ENCODE data around the gene ITPA. TPM values are rescaled to one million over a fixed set of nuclear protein-coding genes. Genes with fewer than 3 reads are reported as not detected.

ITPA gene
- total RNA-seq, 4 donors from 2014 or later: 39.4 to 62.4 (median 50.5) TPM

GRCh38 chr20:3238616-3239025 is 29.3 kb downstream of the ITPA start:
- Histone ChIP-seq H3K36me3 (no peaks in the 10 kb centered on the region), H3K9me3 (no peaks in the 10 kb centered on the region), H3K4me1 (peaks cover 0 to 26% (median 17%) of the 10 kb centered on the region in 4 donors), H3K4me3 (peak overlapping the region; percentile 41 to 66 (median 49)), H3K27ac (no peak overlapping the region), H3K27me3 (peaks cover 0 to 74% of the 10 kb centered on the region in 2 donors)
- DNase-seq (ENCODE audit: low spot score in 2 of 2): no peak
- 0% methylated on average over 3 to 15 of the region's 48 CpGs for WGBS, 2 donors
- TF ChIP-seq EP300 (IDR thresholded peaks at IDR 0.05) (no peak), CTCF (IDR thresholded peaks at IDR 0.05) (no peak), POLR2A (IDR thresholded peaks at IDR 0.05) (no peak)

- Histone ChIP-seq H3K27me3 (peaks cover 0 to 72% of the 10 kb centered on the region in 2 donors), H3K36me3 (no peaks in the 10 kb centered on the region), H3K27ac (no peak within 1 kb of the TSS), H3K4me3 (peak within 1 kb of the TSS; percentile 41 to 66 (median 49)), H3K4me1 (peaks cover 0 to 26% (median 17%) of the 10 kb centered on the region in 4 donors), H3K9me3 (no peaks in the 10 kb centered on the region)
- WGBS, 2 donors: 0% methylated on average over 17 to 43 of the region's 107 CpGs
- TF ChIP-seq POLR2A (IDR thresholded peaks at IDR 0.05) (no peak), EP300 (IDR thresholded peaks at IDR 0.05) (no peak), CTCF (IDR thresholded peaks at IDR 0.05) (no peak)
- no peak for DNase-seq (ENCODE audit: low spot score in 2 of 2)
Observed at GRCh38 chr20:3239026-3239866, 29.9 kb downstream of the ITPA start, which contains the start of gene SLC4A11. Gene SLC4A11 (minus strand): TSS chr20:3239190. CDS start chr20:3239137, 53 bp downstream.

- H3K27ac ChIP-seq: no peak overlapping the region
- TF ChIP-seq EP300 (IDR thresholded peaks at IDR 0.05): no peak
- TF ChIP-seq CTCF (IDR thresholded peaks at IDR 0.05): no peak
- DNase-seq (ENCODE audit: low spot score in 2 of 2): no peak
- H3K27me3 ChIP-seq: peaks cover 0 to 65% of the 10 kb centered on the region in 2 donors
- peaks cover 0 to 26% (median 17%) of the 10 kb centered on the region in 4 donors for H3K4me1 ChIP-seq
- WGBS, 2 donors: 18 to 22% methylated on average over 38 to 54 of the region's 54 CpGs
- H3K36me3 ChIP-seq: no peaks in the 10 kb centered on the region
- no peaks in the 10 kb centered on the region for H3K9me3 ChIP-seq
- peak overlapping the region; percentile 41 to 66 (median 49) for H3K4me3 ChIP-seq
Observed at GRCh38 chr20:3239867-3240775, 30.8 kb downstream of the ITPA start.

- Histone ChIP-seq H3K27me3 (peaks cover 0 to 58% of the 10 kb centered on the region in 2 donors), H3K4me1 (peaks cover 0 to 26% (median 17%) of the 10 kb centered on the region in 4 donors), H3K9me3 (no peaks in the 10 kb centered on the region), H3K27ac (no peak overlapping the region), H3K4me3 (no peak overlapping the region), H3K36me3 (no peaks in the 10 kb centered on the region)
- TF ChIP-seq CTCF (IDR thresholded peaks at IDR 0.05) (no peak), EP300 (IDR thresholded peaks at IDR 0.05) (no peak), POLR2A (IDR thresholded peaks at IDR 0.05) (no peak)
- 81 to 84% methylated on average over 14 to 15 of the region's 15 CpGs for WGBS, 2 donors
- DNase-seq (ENCODE audit: low spot score in 2 of 2): no peak
Observed at GRCh38 chr20:3240776-3241363, 31.6 kb downstream of the ITPA start.
